GM21737 (cell line): ENCODE measurements around the gene RIC3.

Experiments
- ATAC-seq: cut with Tn5 transposase; IDR thresholded peaks from one replicate; pipeline ENCODE4 v1.9.1; 2021; ENCODE audit warnings: mild to moderate bottlenecking, moderate library complexity; ENCODE audit not compliant: unreplicated experiment

RIC3 gene, protein sequence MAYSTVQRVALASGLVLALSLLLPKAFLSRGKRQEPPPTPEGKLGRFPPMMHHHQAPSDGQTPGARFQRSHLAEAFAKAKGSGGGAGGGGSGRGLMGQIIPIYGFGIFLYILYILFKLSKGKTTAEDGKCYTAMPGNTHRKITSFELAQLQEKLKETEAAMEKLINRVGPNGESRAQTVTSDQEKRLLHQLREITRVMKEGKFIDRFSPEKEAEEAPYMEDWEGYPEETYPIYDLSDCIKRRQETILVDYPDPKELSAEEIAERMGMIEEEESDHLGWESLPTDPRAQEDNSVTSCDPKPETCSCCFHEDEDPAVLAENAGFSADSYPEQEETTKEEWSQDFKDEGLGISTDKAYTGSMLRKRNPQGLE

DNA sequence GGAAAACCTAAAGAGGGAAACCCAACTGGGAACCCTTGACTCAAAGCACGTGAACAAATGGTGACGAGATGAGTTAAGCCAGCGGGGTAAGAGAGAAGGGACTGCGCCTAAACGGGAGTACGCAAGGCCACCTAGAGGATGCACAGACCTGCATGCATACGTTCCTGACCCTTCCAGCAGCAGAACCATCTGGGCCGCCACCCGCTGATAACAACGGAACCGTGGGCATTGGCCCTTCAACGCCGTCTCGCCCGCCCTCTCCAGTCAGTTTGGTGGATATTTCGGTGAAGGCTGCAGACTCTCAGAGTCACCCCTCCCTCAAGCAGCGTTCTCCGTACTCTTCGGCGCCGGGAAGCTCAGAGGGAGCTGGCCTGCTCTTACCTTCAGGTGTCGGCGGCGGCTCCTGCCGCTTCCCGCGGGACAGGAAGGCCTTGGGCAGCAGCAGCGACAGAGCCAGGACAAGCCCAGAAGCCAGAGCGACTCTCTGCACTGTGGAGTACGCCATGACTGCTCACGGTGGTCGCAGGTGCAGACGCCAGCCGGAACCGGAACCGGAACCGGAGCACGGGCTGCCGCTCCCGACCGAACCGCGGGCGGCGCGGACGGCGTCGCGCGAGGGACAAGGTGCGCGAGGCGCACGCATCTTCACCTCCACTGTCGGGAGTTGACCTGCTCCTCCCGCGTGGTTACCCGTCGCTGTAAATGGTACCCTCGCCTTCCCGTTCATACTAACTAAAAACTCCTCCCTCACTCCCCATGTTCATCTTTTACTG, at the start of gene RIC3:
Gene RIC3, minus strand, starts transcription at position 541 of the 773 bp plus-strand sequence. Its CDS starts 36 bp downstream, at position 505.
- ATAC-seq = no peak

DNA sequence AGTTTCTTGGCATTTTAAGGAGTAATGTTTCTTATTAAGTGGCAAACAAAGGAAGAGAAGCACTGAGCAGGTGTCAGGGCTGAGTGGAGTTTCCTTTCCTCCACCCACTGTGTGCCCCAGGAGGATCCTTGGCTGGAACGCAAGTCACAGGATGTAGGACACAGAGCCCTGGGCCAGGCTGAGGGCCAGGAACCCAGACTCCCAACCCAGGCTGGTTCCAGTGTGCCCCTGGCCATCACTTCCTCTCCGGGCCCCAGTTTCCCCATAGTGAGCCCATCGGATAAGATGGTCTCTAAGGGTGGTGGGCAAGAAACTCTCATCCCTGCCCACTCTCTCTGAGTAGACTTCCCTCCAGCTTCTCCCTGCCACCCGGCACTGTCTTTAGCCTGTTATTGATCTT, 49.6 kb upstream of the RIC3 start:
- no peak for ATAC-seq

DNA sequence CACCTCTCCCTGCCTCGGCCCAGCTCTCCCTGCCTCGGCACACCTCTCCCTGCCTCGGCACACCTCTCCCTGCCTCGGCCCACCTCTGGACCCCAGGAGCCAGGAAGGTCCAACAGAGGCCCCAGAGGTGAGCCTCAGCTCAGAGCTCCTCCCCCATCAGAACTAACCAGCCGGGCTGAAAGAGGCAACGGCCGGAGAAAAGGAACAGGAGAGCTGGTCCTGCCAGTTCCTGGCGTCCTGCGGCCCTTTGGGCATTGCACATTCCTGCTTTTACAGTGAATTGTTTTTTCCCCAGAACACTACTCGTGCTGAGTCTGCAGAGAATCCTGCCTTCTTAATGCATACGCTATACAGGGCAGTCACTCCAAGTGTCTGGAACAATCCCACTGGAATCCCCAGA, 49.1 kb upstream of the RIC3 start:
- ATAC-seq = no peak

DNA sequence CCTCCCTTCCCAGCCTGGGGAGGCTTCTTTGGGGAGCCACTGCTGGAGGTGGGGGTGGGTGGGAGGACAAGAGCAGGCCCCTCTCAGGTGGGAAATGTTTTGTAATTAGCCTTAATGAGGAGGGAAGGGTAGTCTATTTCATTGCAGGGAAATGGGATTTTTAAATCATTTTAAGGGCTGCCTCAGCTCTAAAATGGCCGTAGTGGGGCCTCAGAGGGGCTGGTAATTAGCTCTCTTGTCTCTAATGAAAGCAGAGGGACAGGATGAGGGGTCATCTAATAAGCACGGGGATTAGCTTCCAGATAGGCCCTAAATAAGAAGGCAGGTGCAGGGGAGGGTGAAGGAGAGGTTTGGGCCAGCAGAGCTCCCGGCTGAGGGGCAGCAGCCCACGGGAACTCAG, 48.3 kb upstream of the RIC3 start:
- ATAC-seq = no peak

DNA sequence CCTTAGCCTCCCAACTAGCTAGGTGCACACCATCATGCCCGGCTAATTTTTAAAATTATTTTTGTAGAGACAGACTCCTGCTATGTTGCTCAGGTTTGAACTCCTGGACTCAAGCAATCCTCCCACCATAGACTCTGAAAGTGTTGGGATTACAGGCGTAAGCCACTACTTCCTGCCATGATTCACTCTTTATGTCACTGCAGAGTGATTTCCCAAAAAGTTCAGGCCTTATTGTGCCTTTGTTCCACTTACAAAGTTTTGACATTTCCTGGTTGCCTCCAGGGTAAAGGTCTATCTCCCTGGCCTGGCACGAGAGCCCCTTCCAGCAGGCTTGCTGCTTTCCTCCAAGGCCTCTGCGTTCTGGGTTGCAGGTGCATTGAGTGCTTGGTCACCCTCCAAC, 44.6 kb upstream of the RIC3 start:
- ATAC-seq = no peak

DNA sequence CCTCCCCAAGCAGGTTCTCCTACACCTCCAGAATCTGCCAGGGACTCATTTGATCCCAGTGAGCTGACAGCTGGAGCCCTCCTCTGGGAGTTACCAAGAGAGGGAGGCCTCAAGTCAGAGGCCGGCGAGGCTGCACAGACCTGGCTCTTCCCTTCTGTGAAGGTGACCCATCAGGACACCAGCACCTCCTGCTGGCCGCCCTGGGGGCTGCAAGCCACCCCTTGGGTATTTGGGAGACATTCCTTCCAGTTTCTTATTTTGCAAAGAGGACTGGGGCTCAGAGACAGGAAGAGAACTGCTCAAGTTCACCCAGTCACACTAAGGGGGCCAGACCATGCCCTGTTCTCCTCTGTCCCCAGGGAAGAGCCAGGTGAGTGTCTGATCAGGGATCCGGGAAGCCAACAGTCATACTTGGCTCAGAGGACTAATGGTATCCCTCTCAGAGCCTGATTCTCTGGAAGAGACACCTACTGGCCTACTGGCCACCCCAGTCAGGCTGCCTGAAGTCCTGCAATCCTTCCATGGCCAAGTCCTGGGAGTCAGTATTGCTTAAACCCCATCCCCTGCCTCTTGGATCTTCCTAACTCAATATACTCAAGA, 40.5 kb upstream of the RIC3 start:
- ATAC-seq = no peak

DNA sequence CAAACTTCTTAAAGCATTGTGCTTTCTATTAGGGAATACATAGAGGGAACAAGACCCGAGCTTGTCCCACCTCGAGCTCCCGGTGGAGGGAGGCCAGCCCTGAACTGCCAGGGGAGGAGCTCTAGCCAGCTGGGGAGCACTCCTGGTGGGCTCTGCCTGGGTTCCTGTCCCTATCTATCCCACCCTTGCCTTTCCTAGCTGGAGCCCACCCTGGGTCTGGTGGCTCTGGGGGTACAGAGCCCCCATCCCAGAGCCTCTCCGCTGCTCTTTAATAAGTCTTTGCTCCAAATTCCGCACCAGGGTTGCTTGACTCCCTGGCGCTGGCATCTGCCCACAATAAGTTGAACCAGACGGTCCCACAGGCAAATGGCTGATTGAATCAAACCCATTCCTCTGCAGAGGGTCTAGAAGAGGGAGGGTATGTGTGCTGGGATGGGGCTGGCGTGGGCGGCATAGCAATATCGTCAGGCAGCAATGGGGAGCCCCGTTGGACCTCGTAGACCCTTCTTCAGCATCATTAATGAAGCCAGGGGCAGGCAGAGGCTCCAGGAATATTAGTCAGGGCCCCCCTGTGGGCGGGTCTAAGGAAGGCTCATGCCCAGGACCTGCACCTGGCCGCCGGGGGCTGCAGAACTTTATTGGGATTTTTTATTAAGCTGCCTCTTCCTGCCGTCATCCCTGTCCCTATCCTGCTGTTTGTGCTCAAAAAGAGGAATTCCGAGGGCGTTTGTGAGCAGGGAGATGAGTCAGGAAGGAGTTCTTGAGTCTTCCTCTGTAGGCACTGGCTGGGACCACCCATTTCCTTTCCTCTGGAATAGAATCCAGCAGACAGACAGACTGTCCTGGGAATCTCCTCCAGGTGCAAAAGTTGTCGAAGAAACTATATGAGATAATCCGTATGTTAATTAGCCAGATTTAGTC, 38.5 kb upstream of the RIC3 start:
- ATAC-seq = no peak

DNA sequence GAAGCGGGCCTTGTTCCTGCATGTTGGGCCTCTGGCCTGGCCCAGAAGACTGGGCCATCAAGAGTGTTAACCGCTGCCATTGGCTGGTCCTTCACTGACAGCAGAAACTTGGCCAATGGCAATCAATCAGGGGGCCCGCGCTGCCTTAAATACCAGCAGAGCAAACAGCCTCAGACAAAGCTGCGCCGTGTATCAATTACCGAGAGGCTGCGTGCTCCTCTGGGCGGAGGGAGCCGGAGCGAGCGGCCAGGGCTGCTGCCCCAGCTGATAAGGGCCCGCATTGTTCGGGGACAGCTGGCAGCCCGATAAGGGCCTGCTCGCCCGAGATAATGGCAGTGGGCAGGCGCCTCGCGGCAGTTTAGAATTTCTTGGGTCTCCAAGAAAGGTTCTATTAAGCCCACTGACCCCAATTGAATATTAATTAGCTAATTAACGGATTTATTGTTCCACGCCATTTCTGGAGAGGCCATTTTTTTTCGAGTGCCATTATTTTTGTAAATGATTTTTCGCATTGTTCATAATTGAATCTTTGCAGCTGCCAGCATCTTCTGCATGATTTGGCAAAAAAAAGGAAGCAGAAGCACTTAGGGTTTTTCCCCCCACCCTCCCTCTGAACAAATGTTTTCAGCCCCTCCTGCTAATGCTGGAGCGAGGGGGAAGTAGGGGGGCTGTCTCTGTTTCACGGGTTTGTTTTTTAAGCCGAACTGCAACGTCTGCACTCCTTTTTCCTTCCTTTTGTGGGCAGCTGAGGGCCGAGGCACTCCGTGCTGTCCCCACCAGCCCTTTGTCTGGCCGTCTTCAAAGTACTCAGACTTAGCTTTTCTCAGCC, 37.6 kb upstream of the RIC3 start:
- ATAC-seq = no peak

DNA sequence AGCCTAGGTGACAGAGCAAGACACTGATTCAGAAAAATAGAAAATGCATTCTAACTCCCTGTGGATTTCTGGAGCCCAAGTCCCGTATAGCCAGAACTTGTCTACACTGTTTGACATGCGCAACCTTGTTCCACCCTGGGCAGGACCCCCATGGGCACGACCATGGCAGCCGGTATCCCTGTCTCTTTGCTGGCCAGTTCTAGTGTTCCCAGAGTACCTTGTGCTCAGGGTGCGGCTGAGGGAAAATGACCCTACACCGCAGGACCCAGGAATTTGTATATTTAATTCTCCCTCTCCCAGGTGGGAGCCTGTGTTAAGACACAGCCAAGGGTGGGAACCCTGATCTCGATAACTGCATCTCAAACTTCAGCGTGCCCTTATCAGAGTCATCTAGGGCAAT, 36.7 kb upstream of the RIC3 start:
- no peak for ATAC-seq

DNA sequence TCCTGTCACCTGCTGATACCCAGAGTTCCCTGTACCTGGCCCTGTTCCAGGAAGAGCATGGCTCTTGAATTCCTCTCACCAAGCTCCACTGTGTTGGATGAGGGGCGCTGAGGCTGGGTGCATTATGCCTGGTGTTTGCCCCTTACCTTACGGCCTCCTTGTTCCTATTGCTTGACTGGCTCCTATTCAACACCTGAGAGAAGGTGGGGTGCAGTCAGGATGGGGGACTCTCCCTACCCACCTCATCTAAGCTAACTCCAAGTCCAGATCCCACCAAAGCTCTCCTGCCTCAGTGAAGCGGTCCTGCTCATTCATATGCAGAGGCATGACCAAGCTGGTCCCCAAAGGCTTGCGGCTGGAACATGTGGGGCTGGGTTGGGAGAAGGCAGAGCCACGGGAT, 35.8 kb upstream of the RIC3 start:
- ATAC-seq = no peak

DNA sequence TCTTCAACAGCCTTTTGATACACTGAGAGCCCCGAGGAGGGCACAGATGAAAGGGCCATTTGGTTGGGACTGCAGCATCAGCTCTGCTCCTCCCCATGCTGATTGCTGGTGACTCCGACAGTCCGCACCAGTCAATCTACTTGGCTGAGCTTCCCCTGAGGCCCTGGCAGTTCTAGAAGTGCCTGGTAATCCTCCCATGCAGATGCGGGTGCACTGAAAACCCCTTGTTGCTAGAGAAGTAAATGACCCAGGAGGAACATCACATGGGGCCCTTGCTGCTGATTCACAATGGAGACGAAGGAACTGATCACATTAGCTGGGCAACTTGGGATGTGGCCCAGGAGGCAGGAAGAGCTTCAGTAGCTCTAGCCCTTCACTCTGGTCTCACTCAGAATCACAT, 35.2 kb upstream of the RIC3 start:
- no peak for ATAC-seq

DNA sequence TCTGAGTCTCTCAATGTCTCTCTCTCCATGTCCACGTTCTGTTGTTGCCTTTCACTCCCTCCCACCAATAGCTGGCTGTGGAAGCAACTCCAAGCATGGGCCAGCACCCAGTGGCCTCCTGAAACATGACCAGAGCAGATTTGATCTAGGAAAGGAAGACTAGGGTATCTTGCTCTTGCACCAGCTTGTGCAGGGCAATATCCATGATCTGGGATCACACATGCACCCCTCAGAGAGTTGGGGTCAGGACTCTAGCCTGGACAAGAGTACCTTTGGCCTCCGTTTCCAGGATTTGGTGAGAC, 34.5 kb upstream of the RIC3 start:
- ATAC-seq = no peak

DNA sequence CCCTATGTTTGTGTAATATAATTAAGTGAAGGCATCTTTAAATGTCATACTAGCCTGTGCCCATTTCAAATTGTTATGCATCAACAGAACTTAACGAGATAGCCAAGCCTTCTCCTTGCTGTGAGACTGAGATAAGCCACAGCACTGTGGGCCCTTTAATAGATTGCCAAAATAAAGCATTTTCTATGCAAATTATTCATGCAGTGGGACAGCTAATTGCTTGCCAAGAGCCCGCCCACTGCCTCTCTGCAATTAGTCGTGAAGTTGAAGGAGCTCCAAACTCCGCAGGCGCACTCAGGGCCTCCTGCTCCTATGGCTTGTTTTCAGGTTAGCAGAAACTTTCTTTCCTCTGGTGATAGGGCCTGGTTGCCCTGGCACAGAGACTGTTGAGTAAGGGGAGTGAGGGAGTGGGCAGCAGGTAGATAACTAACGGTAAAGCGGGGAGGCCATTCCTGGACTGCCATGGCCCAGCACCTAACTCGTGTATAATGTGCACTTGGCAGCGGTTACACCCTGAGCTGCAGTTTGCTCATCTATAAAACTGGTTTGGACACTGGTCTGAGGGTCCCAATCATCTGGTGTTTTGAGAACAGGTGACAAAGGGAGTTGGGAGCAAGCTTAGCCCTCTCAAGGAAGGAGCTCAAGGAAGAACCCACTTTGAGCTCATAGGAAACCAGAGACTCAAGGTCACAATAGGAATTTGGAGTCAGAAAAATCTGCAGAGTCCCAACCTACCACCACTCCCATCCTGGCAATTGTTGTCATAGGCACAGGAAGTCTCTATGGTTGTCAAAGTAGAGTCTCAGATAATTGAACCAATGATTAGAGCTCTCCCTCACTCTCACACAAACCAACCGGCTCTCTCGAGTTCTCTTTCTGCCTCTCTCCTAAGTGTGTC, 33.9 kb upstream of the RIC3 start:
- ATAC-seq = no peak

DNA sequence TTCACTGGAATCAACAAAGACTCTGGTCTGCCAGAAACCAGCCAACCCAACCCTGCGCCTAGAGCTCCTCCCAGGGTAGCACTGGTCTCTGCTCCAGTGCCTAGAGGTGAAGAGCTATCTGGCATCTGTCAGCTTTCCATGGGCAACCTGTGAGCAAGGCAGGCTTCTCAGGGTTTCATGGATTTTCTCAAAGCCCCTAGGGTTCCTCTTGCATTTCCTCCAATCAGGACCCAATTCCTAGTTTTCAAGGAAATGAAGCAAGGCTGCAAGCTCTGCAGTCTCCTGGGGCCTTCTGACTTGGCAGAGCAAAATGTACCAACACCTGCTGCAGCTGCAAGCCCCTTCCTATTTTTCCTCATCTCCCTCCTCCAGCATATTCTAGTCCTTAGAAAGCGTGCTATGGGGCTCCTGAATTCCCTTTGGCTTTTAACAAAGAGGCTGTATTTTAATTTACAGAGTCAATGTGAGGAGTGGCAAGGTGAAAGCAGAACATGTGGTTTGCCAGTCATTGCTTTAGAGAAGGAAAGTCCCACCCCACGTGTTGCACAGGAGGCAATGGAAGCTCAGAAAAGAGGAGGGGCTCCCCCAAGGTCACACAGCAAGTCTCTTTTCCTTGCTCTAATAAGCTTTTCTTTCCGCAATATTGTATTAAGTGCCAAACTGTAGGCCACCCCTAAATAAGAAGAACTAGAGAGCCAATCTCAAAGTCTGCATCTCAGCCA, 33.0 kb upstream of the RIC3 start:
- no peak for ATAC-seq

DNA sequence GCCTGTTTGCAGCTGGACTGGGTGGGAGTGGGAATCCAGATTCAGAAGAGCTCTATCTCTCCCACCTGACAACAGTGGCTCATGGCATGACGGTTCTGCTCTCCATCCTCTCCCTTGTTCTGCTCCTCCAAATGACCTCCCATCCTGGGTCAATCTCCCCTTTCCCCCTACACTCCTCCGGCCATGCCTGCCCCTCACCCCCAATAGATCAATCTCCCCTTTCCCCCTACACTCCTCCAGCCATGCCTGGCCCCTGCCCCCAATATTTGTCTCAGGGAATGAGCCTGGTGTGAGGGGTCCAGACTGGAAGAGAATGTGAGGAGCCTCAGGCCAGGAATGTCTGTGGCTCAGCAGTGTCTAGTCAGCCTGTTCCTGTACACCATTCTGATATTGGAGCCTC, 30.9 kb upstream of the RIC3 start:
- ATAC-seq = no peak

DNA sequence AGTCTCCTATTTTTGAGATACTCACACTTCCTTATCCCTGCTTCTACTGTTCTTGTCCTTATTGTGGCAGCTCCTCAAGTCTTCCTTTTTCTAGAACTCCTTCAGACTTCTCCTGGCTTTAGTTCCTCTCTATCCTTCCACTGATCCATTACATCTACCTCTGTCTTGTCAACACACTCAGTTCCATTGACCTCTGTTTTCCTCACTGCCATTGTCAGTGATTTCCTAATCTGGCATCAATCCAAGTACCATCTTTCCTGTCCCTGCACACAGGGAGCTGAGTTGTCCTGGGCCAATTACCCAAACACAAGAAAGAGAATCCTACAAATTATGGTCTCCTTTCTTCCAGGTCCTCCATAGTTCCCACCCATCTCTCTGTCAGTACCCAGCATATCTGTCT, 27.9 kb upstream of the RIC3 start:
- no peak for ATAC-seq

DNA sequence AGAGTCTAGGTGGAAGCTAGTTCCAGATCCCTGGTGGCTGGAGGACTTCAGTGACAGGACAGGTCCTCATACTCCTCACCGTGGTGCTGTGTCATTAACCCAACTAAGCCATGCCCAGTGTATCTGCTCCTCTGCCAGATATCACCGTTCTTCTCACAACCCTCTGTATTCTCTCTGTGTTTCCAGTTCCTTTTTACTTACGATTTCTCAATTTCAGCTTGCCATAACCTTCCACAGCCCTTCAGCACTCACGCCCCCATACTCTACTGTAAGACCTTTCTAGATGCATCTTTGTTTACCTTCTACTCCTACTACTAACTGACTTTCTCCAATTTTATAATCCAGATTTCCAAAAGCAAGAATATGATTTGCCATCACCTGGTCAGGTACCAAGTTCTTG, 26.1 kb upstream of the RIC3 start:
- ATAC-seq = no peak

DNA sequence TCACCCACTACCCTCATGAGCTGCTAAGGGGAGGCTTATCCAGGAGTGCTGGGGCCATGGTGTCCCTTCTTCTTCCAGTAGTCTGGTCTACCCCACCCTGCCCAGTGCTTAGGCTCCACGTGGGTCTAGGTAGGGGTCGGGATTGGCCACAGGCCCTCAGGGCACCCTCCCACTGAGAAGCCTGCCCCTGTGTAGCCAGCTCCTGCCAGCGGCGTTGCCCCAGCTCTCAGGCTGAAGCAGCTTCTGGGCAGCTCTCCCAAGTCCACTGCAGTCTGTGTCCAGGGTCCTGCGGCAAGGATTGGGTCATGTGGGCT, 24.0 kb upstream of the RIC3 start:
- no peak for ATAC-seq
